HEK293T (cell line): ENCODE measurements around the gene LGSN.

ENCODE experiments used
- BHLHE40 ChIP-seq: fragments of 450-650 bp; IDR thresholded peaks from 2 replicates; pipeline ENCODE4 v1.6.1; 2016; ENCODE audit warnings: mild to moderate bottlenecking, moderate library complexity, borderline replicate concordance
- CTBP1 ChIP-seq: fragments of 450-650 bp; IDR thresholded peaks from 2 replicates; pipeline ENCODE4 v1.6.1; 2016; ENCODE audit warnings: borderline replicate concordance
- FOXK2 ChIP-seq: fragments of 450-650 bp; IDR thresholded peaks from 2 replicates; pipeline ENCODE4 v1.6.1; 2016; ENCODE audit warnings: mild to moderate bottlenecking
- LEF1 ChIP-seq: fragments of 450-650 bp; IDR thresholded peaks from 2 replicates; pipeline ENCODE4 v1.6.1; 2017; ENCODE audit warnings: mild to moderate bottlenecking, borderline replicate concordance
- NFRKB ChIP-seq: fragments of 450-650 bp; IDR thresholded peaks from 2 replicates; pipeline ENCODE4 v1.6.1; 2016; ENCODE audit warnings: mild to moderate bottlenecking, moderate library complexity
- SP1 ChIP-seq: fragments of 450-650 bp; IDR thresholded peaks from 2 replicates; pipeline ENCODE4 v1.6.1; 2017
- ZNF384 ChIP-seq: fragments of 450-650 bp; IDR thresholded peaks from 2 replicates; pipeline ENCODE4 v1.6.1; 2016

DNA sequence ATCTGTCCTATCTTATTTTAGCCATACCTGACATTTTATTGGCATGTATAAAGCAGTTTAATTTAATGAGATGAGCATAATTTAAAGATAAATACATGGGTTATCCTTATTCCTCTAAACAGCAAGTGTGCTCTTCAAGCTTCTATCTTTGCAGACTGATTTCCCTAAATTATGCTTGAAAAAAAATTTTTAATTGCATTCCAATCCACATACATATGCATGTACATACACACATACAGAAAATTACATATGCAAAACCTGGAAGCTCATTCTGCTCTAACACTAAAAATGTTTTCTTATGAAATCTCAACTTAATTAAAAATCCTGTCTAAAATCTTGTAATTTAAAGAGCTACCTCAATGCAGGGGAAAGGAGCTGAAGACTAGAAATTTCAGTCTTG lies 73.2 kb downstream of the LGSN start:
- TF ChIP-seq SP1 (no peak), CTBP1 (no peak), ZNF384 (no peak), NFRKB (no peak), LEF1 (no peak), BHLHE40 (no peak), FOXK2 (no peak)
